Measurements from ENCODE around the gene NT5DC1.

The NT5DC1 gene

DNA sequence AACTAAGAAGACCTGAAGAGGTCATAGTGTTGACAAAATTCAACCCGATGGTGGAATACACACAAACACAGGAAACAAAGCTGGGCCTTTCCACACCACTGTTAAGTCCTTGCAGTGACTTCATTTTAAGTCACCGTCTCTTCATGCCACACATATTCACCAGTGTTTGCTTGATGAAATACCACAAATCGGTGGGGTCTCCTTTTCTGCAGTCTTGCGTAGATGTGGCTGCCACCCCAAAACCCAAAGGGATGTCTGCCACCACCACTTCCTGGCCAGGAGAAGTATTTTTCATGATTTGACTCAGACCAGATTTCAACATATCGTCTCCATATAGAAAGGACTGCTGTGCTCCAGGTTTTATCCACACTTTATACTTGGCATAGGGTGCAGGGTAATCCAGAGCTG is 36.3 kb downstream of the NT5DC1 start:
- DNase-seq (ENCODE audit: low read depth in 2 of 2): no peak

DNA sequence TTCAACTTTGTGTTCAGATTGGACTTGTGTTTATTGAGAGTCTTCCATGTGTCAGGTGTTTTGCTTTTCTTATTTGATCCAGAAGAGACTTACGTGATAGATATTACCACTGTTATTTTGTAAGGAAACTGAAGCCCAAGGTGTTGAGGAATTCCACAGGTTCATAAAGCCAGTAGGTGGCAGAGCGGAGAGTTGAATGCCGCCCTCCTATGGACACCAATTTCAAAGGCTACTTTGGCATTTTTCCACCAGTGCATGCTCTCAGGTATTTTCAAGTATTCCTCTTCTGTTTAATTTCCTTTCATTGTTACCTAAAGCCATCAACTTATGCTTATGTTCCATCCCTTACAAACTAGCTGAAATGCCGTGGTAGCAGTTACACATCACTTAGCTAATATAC is 39.3 kb downstream of the NT5DC1 start:
- DNase-seq (ENCODE audit: low read depth in 2 of 2): no peak

DNA sequence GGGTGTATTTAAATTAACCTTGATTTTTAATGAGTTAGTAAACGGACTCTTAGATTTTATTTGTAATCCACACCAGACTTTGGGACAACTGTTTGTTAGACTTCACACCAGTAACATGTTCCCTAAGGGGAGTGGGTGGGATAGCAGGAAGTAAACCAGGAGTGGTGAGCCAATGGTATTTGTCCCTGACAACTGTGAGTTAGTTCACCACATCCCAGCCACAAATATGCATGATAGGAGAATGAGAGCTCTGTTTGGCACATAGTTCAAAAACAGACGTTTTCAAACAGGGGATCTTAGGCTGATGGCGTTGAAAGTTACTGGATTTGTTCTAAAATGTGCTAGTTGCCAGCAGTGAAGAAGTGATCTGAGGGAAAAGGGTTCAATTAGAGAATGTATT is 44.0 kb downstream of the NT5DC1 start:
- peak; percentile 60 to 66 for DNase-seq (ENCODE audit: low read depth in 2 of 2)

DNA sequence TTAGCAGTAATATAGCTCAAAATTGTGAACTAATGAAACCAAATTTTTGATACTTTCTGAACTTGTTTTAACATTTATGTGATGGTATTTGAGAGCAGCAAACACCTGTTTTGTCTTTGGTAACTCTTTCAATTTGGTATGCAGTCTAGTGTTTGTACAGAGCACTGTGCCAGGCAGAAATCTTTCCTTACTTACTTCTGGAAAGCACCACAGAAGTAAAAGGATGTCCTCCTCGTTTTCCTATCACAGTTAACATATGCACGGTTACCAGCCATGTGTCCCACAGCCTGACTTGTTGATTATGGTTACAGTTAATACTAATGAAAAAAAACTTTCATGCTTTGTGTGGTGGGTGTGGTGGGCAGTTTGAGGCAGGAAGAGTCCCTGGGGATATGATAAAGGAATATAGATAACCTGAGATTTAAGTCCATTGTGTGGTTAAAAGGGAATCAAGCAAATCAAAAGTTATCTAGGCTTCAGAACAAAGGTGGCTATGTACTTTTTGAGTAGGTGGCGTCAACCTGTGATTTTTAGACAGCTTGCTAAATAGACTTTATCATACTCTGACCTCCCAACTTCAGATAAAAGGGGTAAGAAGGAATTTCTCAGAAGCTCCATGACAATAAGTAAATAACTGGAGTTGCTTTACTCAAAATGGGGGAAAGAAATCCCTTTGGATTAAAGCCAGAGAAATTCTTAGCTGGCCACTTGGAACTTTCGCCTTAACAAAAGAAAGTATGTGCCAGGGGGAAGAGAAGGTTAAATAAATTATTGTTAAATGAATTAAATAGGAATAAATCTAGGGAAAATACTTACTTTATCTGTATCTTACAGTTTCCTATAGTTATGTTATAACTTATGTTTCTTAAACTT is 45.4 kb downstream of the NT5DC1 start:
- no peak for DNase-seq (ENCODE audit: low read depth in 2 of 2)

- no peak for DNase-seq (ENCODE audit: low read depth in 2 of 2)
Measured at GRCh38 chr6:116152620-116153019, 52.0 kb downstream of the NT5DC1 start.

DNA sequence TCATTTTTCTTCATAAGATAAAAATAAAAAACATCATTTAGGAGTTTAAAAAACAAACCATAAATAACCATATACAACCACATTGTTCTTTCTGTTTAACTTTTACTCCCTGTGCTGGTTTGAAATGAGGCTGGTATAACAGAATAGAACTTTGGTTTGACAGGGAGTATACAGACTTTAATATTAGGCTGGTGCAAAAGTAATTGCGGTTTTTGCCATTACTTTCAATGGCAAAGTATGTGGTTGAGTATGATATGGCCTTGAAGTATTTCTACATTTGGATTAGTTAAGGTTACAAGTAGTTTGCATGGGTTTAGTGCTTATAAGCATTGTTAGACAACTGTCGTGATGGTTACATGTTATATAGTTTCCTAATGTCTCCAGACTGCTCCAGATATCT is 54.2 kb downstream of the NT5DC1 start:
- no peak for DNase-seq (ENCODE audit: low read depth in 2 of 2)

DNA sequence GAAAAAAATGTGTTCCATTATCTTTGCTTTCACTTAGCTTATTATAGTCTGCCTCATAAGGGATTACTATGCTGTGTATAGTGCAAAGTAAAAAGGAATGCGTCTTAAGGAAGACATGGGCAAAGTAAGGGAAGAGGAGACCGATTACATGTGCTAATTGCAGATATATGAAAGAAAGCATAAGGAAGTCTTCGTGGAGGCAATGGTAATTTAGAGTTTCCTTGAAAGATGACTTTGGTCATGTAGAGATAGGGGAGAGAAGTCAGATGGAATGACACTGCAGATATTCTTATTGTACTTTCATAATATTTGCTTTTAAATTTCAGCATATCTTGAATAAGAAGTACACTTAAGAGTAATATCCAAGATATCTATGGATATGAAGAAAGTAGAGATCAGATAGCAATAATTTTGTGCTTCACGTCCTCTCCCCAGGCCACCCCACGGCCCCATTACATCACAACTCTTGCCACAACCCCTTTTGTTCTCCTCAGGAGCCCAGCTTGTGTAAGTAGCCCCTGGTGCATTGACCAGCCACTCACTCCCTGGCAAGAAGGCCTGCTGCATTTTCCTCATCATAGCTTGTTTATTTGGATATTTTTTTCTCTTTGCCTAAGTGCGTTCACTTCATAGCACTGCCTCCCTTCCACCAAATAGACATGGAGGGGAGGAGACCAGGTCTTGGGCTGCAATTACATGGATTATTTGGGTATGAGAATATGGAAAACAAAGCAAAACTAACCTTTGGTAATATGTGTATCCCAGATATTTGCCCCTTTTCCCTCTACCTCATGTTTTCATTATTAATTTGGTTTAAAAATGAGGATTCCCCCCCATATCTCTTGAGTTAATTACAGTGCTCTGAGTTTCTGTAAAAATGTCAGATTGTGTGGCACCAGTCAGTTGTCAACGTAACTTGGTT is 56.0 kb downstream of the NT5DC1 start:
- DNase-seq (ENCODE audit: low read depth in 2 of 2): no peak

DNA sequence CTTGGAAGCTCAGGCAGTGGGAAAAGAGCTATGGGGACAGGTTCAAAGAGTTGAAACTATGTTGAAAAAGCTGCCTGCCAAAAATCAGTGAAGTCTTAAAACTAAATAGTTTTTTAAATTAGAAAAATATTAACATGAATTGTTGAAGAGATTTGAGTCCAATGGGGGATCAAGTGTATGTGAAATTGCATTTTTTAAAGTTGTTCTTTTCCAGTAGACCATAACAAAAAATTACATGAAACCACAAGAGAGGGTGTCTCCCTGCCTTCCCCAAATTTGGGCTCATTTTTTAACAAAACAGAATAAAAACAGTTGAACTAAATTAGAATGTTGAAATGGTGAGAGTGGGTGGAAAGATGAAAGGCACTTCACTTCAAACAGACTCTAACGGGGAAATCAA is 56.7 kb downstream of the NT5DC1 start:
- no peak for DNase-seq (ENCODE audit: low read depth in 2 of 2)

- DNase-seq (ENCODE audit: low read depth in 2 of 2): peak in 1 of 2 experiments; percentile 13
Measured at GRCh38 chr6:116158641-116159040, 58.0 kb downstream of the NT5DC1 start.

DNA sequence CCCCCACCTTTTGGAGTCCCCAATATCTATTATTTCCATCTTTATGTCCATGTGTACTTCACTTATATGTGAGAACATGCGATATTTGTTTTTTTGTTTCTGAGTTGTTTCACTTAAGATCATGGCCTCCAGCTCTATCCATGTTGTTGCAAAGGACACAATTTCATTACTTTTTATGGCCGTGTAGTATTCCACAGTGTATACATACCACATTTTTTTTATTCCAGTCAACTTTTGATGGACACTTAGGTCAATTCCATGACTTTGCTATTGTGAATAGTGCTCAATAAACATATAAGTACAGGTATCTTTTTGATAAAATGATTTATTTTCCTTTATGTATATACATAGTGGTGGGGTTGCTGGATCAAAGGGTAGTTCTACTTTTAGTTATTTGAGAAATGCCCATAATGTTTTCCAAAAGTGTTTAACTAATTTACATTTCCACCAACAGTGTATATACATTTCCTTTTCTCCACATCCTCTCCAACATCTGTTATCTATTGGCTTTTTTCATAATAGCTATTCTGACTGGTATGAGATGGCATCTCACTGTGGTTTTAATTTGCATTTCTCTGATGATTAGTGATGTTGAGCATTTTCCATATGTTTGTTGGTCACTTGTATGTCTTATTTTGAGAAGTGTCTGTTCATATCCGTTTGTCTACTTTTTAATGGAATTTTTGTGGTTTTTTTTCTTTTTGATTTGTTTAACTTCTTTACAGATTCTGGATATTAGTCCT is 59.3 kb downstream of the NT5DC1 start:
- peak; percentile 48 to 55 for DNase-seq (ENCODE audit: low read depth in 2 of 2)

GRCh38 chr6:116165596-116165995 is 64.9 kb downstream of the NT5DC1 start:
- no peak for DNase-seq (ENCODE audit: low read depth in 2 of 2)

GRCh38 chr6:116166369-116166768 is 65.7 kb downstream of the NT5DC1 start:
- DNase-seq (ENCODE audit: low read depth in 2 of 2): no peak

GRCh38 chr6:116168148-116168547 is 67.5 kb downstream of the NT5DC1 start:
- no peak for DNase-seq (ENCODE audit: low read depth in 2 of 2)

- no peak for DNase-seq (ENCODE audit: low read depth in 2 of 2)
Measured at GRCh38 chr6:116169880-116170279, 69.2 kb downstream of the NT5DC1 start.

- no peak for DNase-seq (ENCODE audit: low read depth in 2 of 2)
Measured at GRCh38 chr6:116170358-116171057, 69.9 kb downstream of the NT5DC1 start.

- DNase-seq (ENCODE audit: low read depth in 2 of 2): no peak
Measured at GRCh38 chr6:116173928-116174327, 73.3 kb downstream of the NT5DC1 start.

GRCh38 chr6:116175344-116175743 is 74.7 kb downstream of the NT5DC1 start:
- DNase-seq (ENCODE audit: low read depth in 2 of 2): no peak

- no peak for DNase-seq (ENCODE audit: low read depth in 2 of 2)
Measured at GRCh38 chr6:116176596-116176995, 75.9 kb downstream of the NT5DC1 start.

DNA sequence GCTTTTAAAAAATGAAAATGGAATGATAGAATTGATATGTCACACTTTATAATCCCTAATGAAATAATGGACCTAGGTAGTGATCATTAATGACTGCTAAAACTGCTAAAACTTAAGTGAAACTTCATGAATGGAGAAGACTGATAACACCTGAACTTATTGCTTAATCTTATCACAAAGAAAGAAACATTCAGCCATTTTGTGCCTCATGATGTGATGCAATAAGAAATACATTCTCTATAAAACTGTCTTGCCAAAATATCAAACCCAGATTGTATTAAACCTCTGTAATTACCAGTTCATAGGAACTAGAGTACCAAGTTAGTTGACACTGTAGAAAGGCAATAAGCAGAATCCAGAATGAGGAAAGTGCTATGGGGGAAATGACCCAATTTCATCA is 79.7 kb downstream of the NT5DC1 start:
- DNase-seq (ENCODE audit: low read depth in 2 of 2): no peak

DNA sequence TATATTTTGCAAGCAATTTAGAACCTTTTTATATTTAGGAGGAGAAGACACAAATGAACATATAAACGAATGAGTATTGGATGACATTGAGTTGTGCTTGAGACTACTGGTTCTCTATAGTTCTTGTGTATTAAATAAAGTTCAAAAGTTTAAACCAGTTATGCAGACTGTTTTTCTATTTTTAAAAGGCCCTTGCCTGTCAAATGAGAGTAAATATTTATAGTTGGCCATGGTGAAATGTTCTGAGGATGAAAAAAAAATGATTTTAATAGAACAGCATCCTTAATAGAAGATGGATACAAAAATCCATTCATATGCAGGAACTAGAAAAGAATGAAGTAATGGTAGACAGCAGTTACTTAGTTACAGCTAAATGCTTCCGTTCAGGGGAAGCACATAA is 88.8 kb downstream of the NT5DC1 start:
- DNase-seq (ENCODE audit: low read depth in 2 of 2): no peak

GRCh38 chr6:116190550-116190949 is 89.9 kb downstream of the NT5DC1 start:
- peak; percentile 90 for DNase-seq (ENCODE audit: low read depth in 2 of 2)

Data from fibroblast of skin of left biceps (primary cell).